SK-N-SH treated with all-trans-retinoic acid at 6 μM for 48 hours (cell line): ENCODE measurements around the gene SOX30.

Experiments used
- ATAC-seq: fragments of 200-7000 bp; cut with Tn5 transposase; 3 replicates; pipeline ENCODE4 v1.9.1; 2020; ENCODE audit warnings: mild to moderate bottlenecking, moderate library complexity
- ARNTL ChIP-seq: fragments of 450-650 bp; formaldehyde crosslinking; IDR thresholded peaks from 2 replicates; pipeline ENCODE4 v1.5.0; 2020; ENCODE audit warnings: low read depth, mild to moderate bottlenecking, moderate library complexity, borderline replicate concordance
- BACH2 ChIP-seq: fragments of 250-450 bp; sonication (Bioruptor Pico); IDR thresholded peaks from 2 replicates; pipeline ENCODE4 v1.9.0; 2021; ENCODE audit warnings: mild to moderate bottlenecking, borderline replicate concordance
- CREB5 ChIP-seq: fragments of 250-450 bp; sonication (Bioruptor Pico); IDR thresholded peaks from 2 replicates; pipeline ENCODE4 v1.5.1; 2020; ENCODE audit warnings: low read depth, mild to moderate bottlenecking, moderate library complexity
- CSDC2 ChIP-seq: fragments of 250-450 bp; sonication (Bioruptor Pico); IDR thresholded peaks from 2 replicates; pipeline ENCODE4 v1.5.0; 2020; ENCODE audit warnings: mild to moderate bottlenecking, moderate library complexity
- ESRRG ChIP-seq: fragments of 250-450 bp; sonication (Bioruptor Pico); IDR thresholded peaks from 2 replicates; pipeline ENCODE4 v1.6.1; 2021; ENCODE audit warnings: mild to moderate bottlenecking
- GLIS3 ChIP-seq: fragments of 250-450 bp; sonication (Bioruptor Pico); IDR thresholded peaks from 2 replicates; pipeline ENCODE4 v1.5.0; 2020; ENCODE audit warnings: mild to moderate bottlenecking, moderate library complexity
- ISL1 ChIP-seq: fragments of 250-450 bp; sonication (Bioruptor Pico); IDR thresholded peaks from 2 replicates; pipeline ENCODE4 v2.1.2; 2022; ENCODE audit warnings: mild to moderate bottlenecking, moderate library complexity
- OSR1 ChIP-seq: fragments of 250-450 bp; sonication (Bioruptor Pico); IDR thresholded peaks from 2 replicates; pipeline ENCODE4 v1.8.0; 2022; ENCODE audit warnings: moderate library complexity, mild to moderate bottlenecking, inconsistent platforms
- PPARA ChIP-seq: fragments of 250-450 bp; sonication (Bioruptor Pico); IDR thresholded peaks from 2 replicates; pipeline ENCODE4 v1.5.0; 2020; ENCODE audit warnings: mild to moderate bottlenecking, borderline replicate concordance
- RARB ChIP-seq: fragments of 250-450 bp; sonication (Bioruptor Pico); IDR thresholded peaks from 2 replicates; pipeline ENCODE4 v1.8.0; 2021; ENCODE audit warnings: mild to moderate bottlenecking, moderate library complexity
- SNAI2 ChIP-seq: fragments of 250-450 bp; sonication (Bioruptor Pico); IDR thresholded peaks from 2 replicates; pipeline ENCODE4 v1.5.0; 2020; ENCODE audit warnings: mild to moderate bottlenecking, moderate library complexity
- TCF4 ChIP-seq: fragments of 250-450 bp; sonication (Bioruptor Pico); IDR thresholded peaks from 2 replicates; pipeline ENCODE4 v1.8.0; 2021; ENCODE audit warnings: mild to moderate bottlenecking, moderate library complexity, borderline replicate concordance
- TOX ChIP-seq: fragments of 250-450 bp; sonication (Bioruptor Pico); IDR thresholded peaks from 2 replicates; pipeline ENCODE4 v1.8.0; 2021; ENCODE audit warnings: mild to moderate bottlenecking, moderate library complexity, borderline replicate concordance
- TSHZ2 ChIP-seq: fragments of 250-450 bp; sonication (Bioruptor Pico); IDR thresholded peaks from 2 replicates; pipeline ENCODE4 v1.5.0; 2020; ENCODE audit warnings: mild to moderate bottlenecking, moderate library complexity
- ZC3H10 ChIP-seq: fragments of 250-450 bp; sonication (Bioruptor Pico); IDR thresholded peaks from 2 replicates; pipeline ENCODE4 v1.5.1; 2021; ENCODE audit warnings: mild to moderate bottlenecking, moderate library complexity
- ZFP3 ChIP-seq: fragments of 250-450 bp; sonication (Bioruptor Pico); IDR thresholded peaks from 2 replicates; pipeline ENCODE4 v1.5.0; 2020; ENCODE audit warnings: mild to moderate bottlenecking, moderate library complexity
- ZNF565 ChIP-seq: fragments of 450-650 bp; formaldehyde crosslinking; conservative IDR thresholded peaks from 2 replicates; pipeline ENCODE4 v1.5.0; 2020; ENCODE audit warnings: low read depth, mild to moderate bottlenecking, moderate library complexity
- ZNF70 ChIP-seq: fragments of 450-650 bp; formaldehyde crosslinking; IDR thresholded peaks from 2 replicates; pipeline ENCODE4 v1.5.0; 2020; ENCODE audit warnings: mild to moderate bottlenecking, moderate library complexity
- ZNF8 ChIP-seq: fragments of 450-650 bp; formaldehyde crosslinking; IDR thresholded peaks from 2 replicates; pipeline ENCODE4 v1.5.0; 2020; ENCODE audit warnings: mild to moderate bottlenecking, moderate library complexity
- TF ChIP-seq, protein P1 (sequence below): fragments of 250-450 bp; sonication (Bioruptor Pico); IDR thresholded peaks from 2 replicates; pipeline ENCODE4 v1.5.1; 2021; ENCODE audit warnings: mild to moderate bottlenecking, moderate library complexity
- TF ChIP-seq, protein P2 (sequence below): fragments of 250-450 bp; sonication (Bioruptor Pico); IDR thresholded peaks from 2 replicates; pipeline ENCODE4 v1.8.0; 2021; ENCODE audit warnings: low read depth, mild to moderate bottlenecking, moderate library complexity, borderline replicate concordance
- TF ChIP-seq, protein P3 (sequence below): fragments of 250-450 bp; sonication (Bioruptor Pico); IDR thresholded peaks from 2 replicates; pipeline ENCODE4 v1.8.0; 2020; ENCODE audit warnings: mild to moderate bottlenecking, moderate library complexity, borderline replicate concordance

SOX30 gene

GRCh38 chr5:157592594-157592993 lies 59.6 kb downstream of the SOX30 start:
- TF ChIP-seq, protein P1, sequence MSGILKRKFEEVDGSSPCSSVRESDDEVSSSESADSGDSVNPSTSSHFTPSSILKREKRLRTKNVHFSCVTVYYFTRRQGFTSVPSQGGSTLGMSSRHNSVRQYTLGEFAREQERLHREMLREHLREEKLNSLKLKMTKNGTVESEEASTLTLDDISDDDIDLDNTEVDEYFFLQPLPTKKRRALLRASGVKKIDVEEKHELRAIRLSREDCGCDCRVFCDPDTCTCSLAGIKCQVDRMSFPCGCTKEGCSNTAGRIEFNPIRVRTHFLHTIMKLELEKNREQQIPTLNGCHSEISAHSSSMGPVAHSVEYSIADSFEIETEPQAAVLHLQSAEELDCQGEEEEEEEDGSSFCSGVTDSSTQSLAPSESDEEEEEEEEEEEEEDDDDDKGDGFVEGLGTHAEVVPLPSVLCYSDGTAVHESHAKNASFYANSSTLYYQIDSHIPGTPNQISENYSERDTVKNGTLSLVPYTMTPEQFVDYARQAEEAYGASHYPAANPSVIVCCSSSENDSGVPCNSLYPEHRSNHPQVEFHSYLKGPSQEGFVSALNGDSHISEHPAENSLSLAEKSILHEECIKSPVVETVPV (CRISPR knock-in tag), result no peak
- TF ChIP-seq ZNF70 (CRISPR knock-in tag), result no peak
- no peak for TF ChIP-seq TOX (CRISPR knock-in tag)
- TF ChIP-seq RARB (CRISPR knock-in tag), result no peak
- no peak for TF ChIP-seq CREB5 (CRISPR knock-in tag)
- TF ChIP-seq, protein P2, sequence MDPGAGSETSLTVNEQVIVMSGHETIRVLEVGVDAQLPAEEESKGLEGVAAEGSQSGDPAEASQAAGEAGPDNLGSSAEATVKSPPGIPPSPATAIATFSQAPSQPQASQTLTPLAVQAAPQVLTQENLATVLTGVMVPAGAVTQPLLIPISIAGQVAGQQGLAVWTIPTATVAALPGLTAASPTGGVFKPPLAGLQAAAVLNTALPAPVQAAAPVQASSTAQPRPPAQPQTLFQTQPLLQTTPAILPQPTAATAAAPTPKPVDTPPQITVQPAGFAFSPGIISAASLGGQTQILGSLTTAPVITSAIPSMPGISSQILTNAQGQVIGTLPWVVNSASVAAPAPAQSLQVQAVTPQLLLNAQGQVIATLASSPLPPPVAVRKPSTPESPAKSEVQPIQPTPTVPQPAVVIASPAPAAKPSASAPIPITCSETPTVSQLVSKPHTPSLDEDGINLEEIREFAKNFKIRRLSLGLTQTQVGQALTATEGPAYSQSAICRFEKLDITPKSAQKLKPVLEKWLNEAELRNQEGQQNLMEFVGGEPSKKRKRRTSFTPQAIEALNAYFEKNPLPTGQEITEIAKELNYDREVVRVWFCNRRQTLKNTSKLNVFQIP (CRISPR knock-in tag), result no peak
- no peak for TF ChIP-seq GLIS3 (CRISPR knock-in tag)
- TF ChIP-seq CSDC2 (CRISPR knock-in tag), result no peak
- TF ChIP-seq OSR1 (CRISPR knock-in tag), result no peak
- no peak for TF ChIP-seq ZFP3 (CRISPR knock-in tag)
- TF ChIP-seq BACH2 (CRISPR knock-in tag), result no peak
- TF ChIP-seq ZC3H10 (CRISPR knock-in tag), result no peak
- no peak for TF ChIP-seq ISL1 (CRISPR knock-in tag)
- no peak for TF ChIP-seq ZNF565
- TF ChIP-seq TCF4 (CRISPR knock-in tag), result no peak
- no peak for TF ChIP-seq ESRRG (CRISPR knock-in tag)
- TF ChIP-seq, protein P3, sequence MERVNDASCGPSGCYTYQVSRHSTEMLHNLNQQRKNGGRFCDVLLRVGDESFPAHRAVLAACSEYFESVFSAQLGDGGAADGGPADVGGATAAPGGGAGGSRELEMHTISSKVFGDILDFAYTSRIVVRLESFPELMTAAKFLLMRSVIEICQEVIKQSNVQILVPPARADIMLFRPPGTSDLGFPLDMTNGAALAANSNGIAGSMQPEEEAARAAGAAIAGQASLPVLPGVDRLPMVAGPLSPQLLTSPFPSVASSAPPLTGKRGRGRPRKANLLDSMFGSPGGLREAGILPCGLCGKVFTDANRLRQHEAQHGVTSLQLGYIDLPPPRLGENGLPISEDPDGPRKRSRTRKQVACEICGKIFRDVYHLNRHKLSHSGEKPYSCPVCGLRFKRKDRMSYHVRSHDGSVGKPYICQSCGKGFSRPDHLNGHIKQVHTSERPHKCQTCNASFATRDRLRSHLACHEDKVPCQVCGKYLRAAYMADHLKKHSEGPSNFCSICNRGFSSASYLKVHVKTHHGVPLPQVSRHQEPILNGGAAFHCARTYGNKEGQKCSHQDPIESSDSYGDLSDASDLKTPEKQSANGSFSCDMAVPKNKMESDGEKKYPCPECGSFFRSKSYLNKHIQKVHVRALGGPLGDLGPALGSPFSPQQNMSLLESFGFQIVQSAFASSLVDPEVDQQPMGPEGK, result no peak
- no peak for TF ChIP-seq TSHZ2 (CRISPR knock-in tag)
- no peak for TF ChIP-seq SNAI2 (CRISPR knock-in tag)
- TF ChIP-seq ZNF8 (CRISPR knock-in tag), result no peak
- ATAC-seq, result no peak

DNA sequence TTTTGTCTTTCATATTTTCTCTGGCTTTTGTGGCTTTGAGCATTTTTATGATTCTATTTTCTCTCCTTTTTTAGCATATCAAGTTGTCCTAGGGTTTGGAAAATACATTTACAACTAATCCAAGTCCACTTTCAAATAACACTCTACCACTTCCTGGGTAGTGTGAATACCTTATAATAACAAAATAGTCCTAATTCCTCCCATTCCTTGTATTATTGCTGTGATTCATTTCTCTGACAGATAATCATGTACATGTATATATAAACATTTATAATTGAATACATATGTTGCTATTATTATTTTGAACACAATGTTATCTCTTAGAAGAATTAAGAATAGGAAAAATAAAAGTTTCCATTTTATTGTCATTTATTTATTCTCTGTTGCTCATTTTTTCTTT lies 61.8 kb downstream of the SOX30 start:
- no peak for ATAC-seq
- no peak for TF ChIP-seq ARNTL (CRISPR knock-in tag)
- TF ChIP-seq ZNF565, result no peak
- TF ChIP-seq ZC3H10 (CRISPR knock-in tag), result no peak
- TF ChIP-seq ZNF70 (CRISPR knock-in tag), result no peak
- TF ChIP-seq, protein P3, result no peak
- TF ChIP-seq CREB5 (CRISPR knock-in tag), result no peak
- TF ChIP-seq, protein P1 (CRISPR knock-in tag), result no peak
- no peak for TF ChIP-seq ZFP3 (CRISPR knock-in tag)
- no peak for TF ChIP-seq CSDC2 (CRISPR knock-in tag)
- no peak for TF ChIP-seq PPARA (CRISPR knock-in tag)
